C4-2B (cell line): ENCODE data around the gene FAM186B.
A peak's percentile ranks its signal among the peaks of the same experiment; 100 is the strongest.

Experiments
- H3K27ac ChIP-seq: fragments of 450-650 bp; 2 replicates; pipeline ENCODE4 v1.5.1; 2017
- CTCF ChIP-seq: fragments of 450-650 bp; conservative IDR thresholded peaks from 2 replicates; pipeline ENCODE4 v1.5.1; 2017; ENCODE audit warnings: mild to moderate bottlenecking
- ZFX ChIP-seq: fragments of 450-650 bp; IDR thresholded peaks from 2 replicates; pipeline ENCODE4 v1.6.1; 2017

Gene FAM186B

GRCh38 chr12:49584591-49584990, 20.8 kb downstream of the FAM186B start:
- H3K27ac ChIP-seq: no peak overlapping the region
- TF ChIP-seq CTCF (no peak), ZFX (no peak)

DNA sequence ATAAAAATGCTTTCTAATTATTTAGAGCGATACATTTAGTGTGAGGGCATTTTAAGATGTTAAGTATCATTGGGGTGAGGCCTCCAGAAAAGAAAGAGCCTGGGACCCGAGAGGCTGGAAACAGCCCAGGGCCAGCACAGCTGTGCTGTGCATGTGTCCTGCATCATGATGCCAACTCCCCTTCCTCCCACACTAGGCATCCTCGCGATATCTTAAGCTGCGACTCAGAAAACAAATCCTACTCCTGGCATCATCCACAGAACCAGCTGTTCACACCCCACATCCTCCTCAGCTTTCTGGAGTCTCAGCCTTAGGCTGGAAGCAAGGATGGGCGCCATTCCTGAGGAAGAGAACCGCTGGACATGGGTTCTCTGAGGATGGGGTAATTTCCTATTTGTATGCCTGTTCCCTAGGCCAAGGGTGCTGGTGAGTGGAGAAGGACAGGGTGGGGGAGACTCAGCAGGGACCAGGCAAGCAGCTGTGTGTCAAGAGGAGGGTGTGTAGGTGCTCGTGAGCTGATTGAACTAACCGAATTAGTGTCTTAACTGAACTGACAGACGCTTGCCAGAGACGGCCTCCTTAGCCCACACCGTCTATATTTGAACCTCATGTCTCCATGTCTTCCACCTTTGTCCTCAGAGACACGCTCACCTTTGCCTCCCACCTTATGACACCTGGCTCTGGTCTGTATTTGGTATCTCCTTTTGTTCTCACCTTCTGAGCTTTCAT, 21.9 kb downstream of the FAM186B start:
- no peak overlapping the region for H3K27ac ChIP-seq
- TF ChIP-seq ZFX (no peak), CTCF (no peak)

DNA sequence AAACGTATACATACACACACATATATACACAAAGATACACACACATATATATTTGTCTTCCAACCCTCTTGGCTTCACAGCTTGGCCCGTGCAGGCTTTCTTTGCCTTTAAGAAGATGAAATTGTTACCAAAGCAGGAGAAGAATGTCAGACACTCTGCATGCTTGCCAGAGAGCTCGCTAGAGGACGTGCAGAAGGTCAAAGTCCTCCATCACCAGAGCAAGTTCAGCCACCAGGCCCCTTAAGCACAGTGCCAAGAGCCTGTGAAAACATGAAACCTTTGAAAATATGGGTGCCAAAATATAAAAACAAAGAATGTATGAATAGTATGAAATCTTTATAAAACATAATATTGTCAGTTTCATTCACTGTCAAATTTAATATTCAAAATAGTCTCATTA, 22.6 kb downstream of the FAM186B start:
- H3K27ac ChIP-seq: no peak overlapping the region
- TF ChIP-seq ZFX (no peak), CTCF (no peak)

- TF ChIP-seq CTCF (no peak), ZFX (no peak)
- no peak overlapping the region for H3K27ac ChIP-seq
Observed at GRCh38 chr12:49582201-49582600, 23.2 kb downstream of the FAM186B start.

GRCh38 chr12:49580572-49581535, 24.6 kb downstream of the FAM186B start:
- no peak overlapping the region for H3K27ac ChIP-seq

DNA sequence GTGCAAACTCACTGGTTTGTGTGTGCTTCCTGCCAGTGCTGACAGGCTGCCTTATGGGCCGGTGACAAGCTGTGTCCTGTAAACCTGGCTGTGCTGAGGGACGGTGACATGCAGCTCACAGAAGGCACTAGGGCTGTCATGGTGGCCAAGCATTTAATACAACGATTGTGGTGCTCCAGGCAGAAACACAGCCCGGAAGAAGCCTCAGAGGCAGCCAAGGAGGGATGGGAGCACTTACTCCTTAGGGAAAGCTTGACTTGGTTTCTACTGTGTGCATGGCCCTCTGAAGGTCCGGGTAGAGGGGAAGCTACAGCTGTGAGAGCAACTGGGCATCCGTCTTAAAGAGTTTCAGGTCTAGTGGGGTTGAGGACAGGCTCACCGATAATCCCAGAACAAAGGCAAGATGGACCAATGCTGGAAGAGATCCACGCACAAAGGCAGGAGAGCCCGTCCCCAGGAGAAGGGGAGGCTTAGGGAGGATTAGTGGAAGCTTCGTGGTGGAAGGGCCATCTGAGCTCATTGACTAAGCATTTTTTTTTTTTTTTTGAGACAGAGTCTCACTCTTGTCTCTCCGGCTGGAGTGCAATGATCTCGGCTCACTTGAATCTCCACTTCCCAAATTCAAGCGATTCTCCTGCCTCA, 26.8 kb downstream of the FAM186B start:
- TF ChIP-seq ZFX (no peak), CTCF (no peak)
- H3K27ac ChIP-seq: no peak overlapping the region

More at GRCh38 chr12:49580572-49581535, 24.6 kb downstream of the FAM186B start:
- TF ChIP-seq CTCF (peak; percentile 95), ZFX (no peak)
